Measurements from ENCODE around the gene CHTOP.

Gene CHTOP

DNA sequence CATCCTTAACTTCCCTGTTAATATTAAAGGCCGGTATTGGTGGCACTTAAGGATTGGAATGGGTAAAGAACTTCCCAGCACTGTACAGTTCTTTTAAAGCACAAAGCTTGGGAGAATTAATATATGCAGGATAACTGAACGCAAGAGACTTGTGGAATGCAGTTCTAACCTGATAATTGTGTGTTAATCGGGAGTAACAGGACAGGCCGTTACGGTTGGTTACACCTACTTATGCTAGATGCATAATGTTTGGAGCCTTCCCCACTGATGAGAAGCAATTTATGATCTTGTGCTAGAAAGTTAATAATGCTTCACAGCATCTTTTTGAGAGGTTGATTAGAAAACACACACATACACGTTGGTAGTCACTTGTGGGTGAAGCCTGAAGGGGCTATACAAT lies 7.0 kb downstream of the CHTOP start:
- no peak for DNase-seq (ENCODE audit: low spot score)
- no peak overlapping the region for H3K27ac ChIP-seq
- TF ChIP-seq, protein P1, sequence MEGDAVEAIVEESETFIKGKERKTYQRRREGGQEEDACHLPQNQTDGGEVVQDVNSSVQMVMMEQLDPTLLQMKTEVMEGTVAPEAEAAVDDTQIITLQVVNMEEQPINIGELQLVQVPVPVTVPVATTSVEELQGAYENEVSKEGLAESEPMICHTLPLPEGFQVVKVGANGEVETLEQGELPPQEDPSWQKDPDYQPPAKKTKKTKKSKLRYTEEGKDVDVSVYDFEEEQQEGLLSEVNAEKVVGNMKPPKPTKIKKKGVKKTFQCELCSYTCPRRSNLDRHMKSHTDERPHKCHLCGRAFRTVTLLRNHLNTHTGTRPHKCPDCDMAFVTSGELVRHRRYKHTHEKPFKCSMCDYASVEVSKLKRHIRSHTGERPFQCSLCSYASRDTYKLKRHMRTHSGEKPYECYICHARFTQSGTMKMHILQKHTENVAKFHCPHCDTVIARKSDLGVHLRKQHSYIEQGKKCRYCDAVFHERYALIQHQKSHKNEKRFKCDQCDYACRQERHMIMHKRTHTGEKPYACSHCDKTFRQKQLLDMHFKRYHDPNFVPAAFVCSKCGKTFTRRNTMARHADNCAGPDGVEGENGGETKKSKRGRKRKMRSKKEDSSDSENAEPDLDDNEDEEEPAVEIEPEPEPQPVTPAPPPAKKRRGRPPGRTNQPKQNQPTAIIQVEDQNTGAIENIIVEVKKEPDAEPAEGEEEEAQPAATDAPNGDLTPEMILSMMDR (IDR thresholded peaks at IDR 0.05) = no peak
- H3K4me3 ChIP-seq = no peak overlapping the region

GRCh38 chr1:153642161-153642560 lies 8.3 kb downstream of the CHTOP start:
- Histone ChIP-seq H3K4me3 (no peak overlapping the region), H3K27ac (no peak overlapping the region)
- no peak for DNase-seq (ENCODE audit: low spot score)
- TF ChIP-seq, protein P1 (IDR thresholded peaks at IDR 0.05) = no peak

GRCh38 chr1:153643100-153643499 lies 9.2 kb downstream of the CHTOP start:
- Histone ChIP-seq H3K27ac (no peak overlapping the region), H3K4me3 (no peak overlapping the region)
- DNase-seq (ENCODE audit: low spot score) = no peak
- TF ChIP-seq, protein P1 (IDR thresholded peaks at IDR 0.05) = no peak

- TF ChIP-seq, protein P1 (IDR thresholded peaks at IDR 0.05) = no peak
These were observed 9.9 kb downstream of the CHTOP start for GRCh38 chr1:153643816-153644215.

GRCh38 chr1:153646672-153647345 lies 12.9 kb downstream of the CHTOP start:
- no peak overlapping the region for H3K4me3 ChIP-seq
- DNase-seq (ENCODE audit: low spot score) = no peak
- peak overlapping the region in 1 of 2 donors; percentile 67 for H3K27ac ChIP-seq
- TF ChIP-seq, protein P1 (IDR thresholded peaks at IDR 0.05) = no peak

More at GRCh38 chr1:153643816-153644215, 9.9 kb downstream of the CHTOP start:
- H3K4me3 ChIP-seq = no peak overlapping the region
- DNase-seq (ENCODE audit: low spot score) = no peak
- peak overlapping the region in 1 of 2 donors; percentile 8 for H3K27ac ChIP-seq

GRCh38 chr1:153647346-153647714 lies 13.5 kb downstream of the CHTOP start:
- TF ChIP-seq, protein P1 (IDR thresholded peaks at IDR 0.05) = no peak
- DNase-seq (ENCODE audit: low spot score) = no peak
- Histone ChIP-seq H3K4me3 (no peak overlapping the region), H3K27ac (peak overlapping the region in 1 of 2 donors; percentile 67)

GRCh38 chr1:153648000-153648643 lies 14.3 kb downstream of the CHTOP start:
- TF ChIP-seq, protein P1 (IDR thresholded peaks at IDR 0.05) = no peak
- no peak overlapping the region for H3K27ac ChIP-seq
- DNase-seq (ENCODE audit: low spot score) = no peak
- H3K4me3 ChIP-seq = no peak overlapping the region

All from coronary artery (tissue), 2 donors.